Smooth muscle cell (in vitro differentiated cells): Measurements from ENCODE around the gene SSR1. TPM values are rescaled to one million over a fixed set of nuclear protein-coding genes. Genes with fewer than 3 reads are reported as not detected.
"Not testable (repeated sequence)": the region's sequence is repeated elsewhere in the genome, so short reads cannot be mapped to it uniquely, and the experiment has no call there.

ENCODE experiments used
- DNase-seq: peaks from one replicate; lab custom pipeline; 2025; ENCODE audit not compliant: unreplicated experiment; lab: John Stamatoyannopoulos, UW
- H2AFZ ChIP-seq: fragments of 200-600 bp; sonication (generic); 2 replicates; pipeline ENCODE4 v1.6.0; 2016; ENCODE audit warnings: antibody characterized with exemption, low read depth, mild to moderate bottlenecking
- H3F3A ChIP-seq: fragments of 200-600 bp; sonication (generic); 2 replicates; pipeline ENCODE4 v1.6.0; 2017; ENCODE audit warnings: antibody characterized with exemption, low read depth
- H3K27ac ChIP-seq: fragments of 200-600 bp; sonication (generic); 2 replicates; pipeline ENCODE4 v1.5.1; 2016; ENCODE audit warnings: low read depth, mild to moderate bottlenecking
- H3K27me3 ChIP-seq: fragments of 200-600 bp; sonication (generic); 2 replicates; pipeline ENCODE4 v1.6.1; 2016; ENCODE audit warnings: low read depth, mild to moderate bottlenecking
- H3K36me3 ChIP-seq: fragments of 200-600 bp; sonication (generic); 2 replicates; pipeline ENCODE4 v1.5.1; 2016; ENCODE audit warnings: low read depth
- H3K4me1 ChIP-seq: fragments of 200-600 bp; sonication (generic); 2 replicates; pipeline ENCODE4 v1.5.1; 2016; ENCODE audit warnings: low read depth
- H3K4me2 ChIP-seq: fragments of 200-600 bp; sonication (generic); 2 replicates; pipeline ENCODE4 v1.6.0; 2016; ENCODE audit warnings: mild to moderate bottlenecking
- H3K4me3 ChIP-seq: fragments of 200-600 bp; sonication (generic); 2 replicates; pipeline ENCODE4 v1.5.1; 2016; ENCODE audit warnings: mild to moderate bottlenecking
- H3K79me2 ChIP-seq: fragments of 200-600 bp; sonication (generic); 2 replicates; pipeline ENCODE4 v1.6.0; 2016; ENCODE audit warnings: low read depth, mild to moderate bottlenecking
- H3K9ac ChIP-seq: fragments of 200-600 bp; sonication (generic); 2 replicates; pipeline ENCODE4 v1.6.0; 2016; ENCODE audit warnings: low read depth
- H3K9me3 ChIP-seq: fragments of 200-600 bp; sonication (generic); replicated peaks from 2 replicates; pipeline ENCODE4 v1.5.1; 2016; ENCODE audit warnings: low read depth
- H4K20me1 ChIP-seq: fragments of 200-600 bp; sonication (generic); 2 replicates; pipeline ENCODE4 v1.6.0; 2016; ENCODE audit warnings: low read depth
- WGBS: methylation state at CpG from one replicate; pipeline ENCODE4 v1.1.7; 2016; ENCODE audit warnings: low lambda C conversion rate; 5-methylcytosine and 5-hydroxymethylcytosine counted together
- polyA plus RNA-seq: library from polyadenylated mRNA; unstranded; fragments of >200 nt; fragmentation: Nextera tagmentation; extraction: Ambion mirVana; gene quantifications from 2 replicates; pipeline ENCODE4 v1.2.1, GENCODE V29; 2016
- total RNA-seq: library from RNA; depleted of rRNA; stranded (reverse); fragments of >200 nt; gene quantifications from 2 replicates; pipeline ENCODE4 v1.2.3, GENCODE V29; 2014
- TF ChIP-seq, protein P1 (sequence below): fragments of 200-600 bp; sonication (generic); IDR thresholded peaks from 2 replicates; pipeline ENCODE4 v1.5.1; 2017; ENCODE audit warnings: borderline replicate concordance, mild to moderate bottlenecking, antibody characterized with exemption; ENCODE audit not compliant: insufficient read depth, poor library complexity, severe bottlenecking

SSR1 gene
- total and polyA plus RNA-seq, 2 experiments from 2014 or later, result 304 to 306 TPM

DNA sequence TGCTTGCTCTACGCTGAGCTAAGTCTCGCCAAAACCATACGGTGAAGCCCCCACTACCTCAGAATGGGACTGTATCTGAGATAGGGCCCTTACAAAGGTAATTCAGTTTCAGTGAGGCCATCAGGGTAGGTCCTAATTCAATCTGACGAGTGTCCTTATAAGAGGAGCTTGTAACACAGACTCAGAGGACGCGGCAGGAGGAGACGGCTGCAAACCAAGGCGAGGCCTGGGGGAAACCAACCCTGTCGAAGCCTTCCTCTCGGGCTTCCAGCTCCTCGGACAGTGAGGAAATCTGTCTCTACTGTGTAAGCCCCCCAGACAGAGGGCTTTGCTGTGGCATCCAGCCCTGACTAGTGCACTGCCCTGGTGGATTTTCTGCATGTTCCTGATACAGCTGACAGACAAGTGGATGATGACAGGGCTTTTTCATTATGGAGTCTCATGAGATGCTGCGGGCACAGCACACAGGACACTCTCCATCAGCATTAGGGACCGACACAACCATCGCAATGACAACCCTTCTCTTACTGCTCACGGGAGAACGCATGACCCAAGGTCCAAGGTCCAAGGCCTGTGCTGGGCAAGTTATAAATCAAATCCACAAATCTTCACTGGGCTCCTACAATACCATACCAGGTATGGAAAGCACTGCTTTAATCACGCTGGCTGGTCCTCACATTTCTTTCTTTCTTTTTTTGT is 48.2 kb downstream of the SSR1 start:
- H3K27ac ChIP-seq, result no peak overlapping the region
- WGBS, result 96% methylated on average over 17 of the region's 17 CpGs

DNA sequence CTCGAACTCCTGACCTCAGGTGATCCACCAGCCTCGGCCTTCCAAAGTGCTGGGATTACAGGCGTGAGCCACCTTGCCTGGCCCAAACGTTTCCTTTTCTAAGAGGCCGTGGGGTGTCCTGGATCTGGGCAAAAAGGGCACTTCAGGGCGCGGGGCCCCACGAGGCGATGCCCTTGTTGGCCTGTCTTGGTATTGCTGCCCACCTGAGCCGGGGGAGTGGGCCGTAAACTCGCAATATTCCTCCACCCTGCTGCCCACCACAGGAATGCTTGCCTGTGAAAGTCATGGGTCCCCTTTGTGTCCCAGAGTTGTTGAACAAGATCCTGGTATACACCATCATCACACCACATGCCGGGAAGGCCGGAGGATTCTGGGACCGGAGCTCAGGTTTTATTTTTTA is 49.0 kb downstream of the SSR1 start:
- no peak for DNase-seq

More for the DNA sequence above, 48.2 kb downstream of the SSR1 start:
- Histone ChIP-seq H3K9me3 (no peaks in the 10 kb centered on the region), H3K36me3 (no peaks in the 10 kb centered on the region), H3K4me1 (peaks cover 12% of the 10 kb centered on the region), H3K27me3 (no peaks in the 10 kb centered on the region), H3K9ac (no peak overlapping the region), H3K4me2 (no peak overlapping the region), H3F3A (no peaks in the 10 kb centered on the region), H4K20me1 (no peaks in the 10 kb centered on the region), H2AFZ (no peak overlapping the region), H3K4me3 (no peak overlapping the region), H3K79me2 (no peaks in the 10 kb centered on the region)
- TF ChIP-seq, protein P1, sequence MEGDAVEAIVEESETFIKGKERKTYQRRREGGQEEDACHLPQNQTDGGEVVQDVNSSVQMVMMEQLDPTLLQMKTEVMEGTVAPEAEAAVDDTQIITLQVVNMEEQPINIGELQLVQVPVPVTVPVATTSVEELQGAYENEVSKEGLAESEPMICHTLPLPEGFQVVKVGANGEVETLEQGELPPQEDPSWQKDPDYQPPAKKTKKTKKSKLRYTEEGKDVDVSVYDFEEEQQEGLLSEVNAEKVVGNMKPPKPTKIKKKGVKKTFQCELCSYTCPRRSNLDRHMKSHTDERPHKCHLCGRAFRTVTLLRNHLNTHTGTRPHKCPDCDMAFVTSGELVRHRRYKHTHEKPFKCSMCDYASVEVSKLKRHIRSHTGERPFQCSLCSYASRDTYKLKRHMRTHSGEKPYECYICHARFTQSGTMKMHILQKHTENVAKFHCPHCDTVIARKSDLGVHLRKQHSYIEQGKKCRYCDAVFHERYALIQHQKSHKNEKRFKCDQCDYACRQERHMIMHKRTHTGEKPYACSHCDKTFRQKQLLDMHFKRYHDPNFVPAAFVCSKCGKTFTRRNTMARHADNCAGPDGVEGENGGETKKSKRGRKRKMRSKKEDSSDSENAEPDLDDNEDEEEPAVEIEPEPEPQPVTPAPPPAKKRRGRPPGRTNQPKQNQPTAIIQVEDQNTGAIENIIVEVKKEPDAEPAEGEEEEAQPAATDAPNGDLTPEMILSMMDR, result no peak
- no peak for DNase-seq

DNA sequence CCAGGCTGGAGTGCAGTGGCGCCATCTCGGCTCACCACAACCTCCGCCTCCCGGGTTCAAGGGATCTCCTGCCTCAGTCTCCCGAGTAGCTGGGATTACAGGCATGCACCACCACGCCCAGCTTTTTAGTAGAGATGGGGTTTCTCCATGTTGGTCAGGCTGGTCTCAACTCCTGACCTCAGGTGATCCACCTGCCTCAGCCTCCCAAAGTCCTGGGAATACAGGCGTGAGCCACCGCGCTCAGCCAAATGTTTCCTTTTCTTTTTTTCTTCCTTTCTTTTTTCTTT is 49.5 kb downstream of the SSR1 start:
- peaks cover 12% of the 10 kb centered on the region for H3K4me1 ChIP-seq
- whole genome bisulfite sequencing, result 98% methylated on average over 9 of the region's 9 CpGs
- not testable (repeated sequence) for H3K4me2 ChIP-seq, H3K79me2 ChIP-seq, H3K4me3 ChIP-seq, H3K36me3 ChIP-seq, H3F3A ChIP-seq, H3K9me3 ChIP-seq, H4K20me1 ChIP-seq, H2AFZ ChIP-seq, H3K9ac ChIP-seq, DNase-seq, H3K27me3 ChIP-seq, H3K27ac ChIP-seq

More for the DNA sequence above, 49.0 kb downstream of the SSR1 start:
- H3K27me3 ChIP-seq, result no peaks in the 10 kb centered on the region
- H4K20me1 ChIP-seq, result no peaks in the 10 kb centered on the region
- no peak overlapping the region for H3K9ac ChIP-seq
- H3F3A ChIP-seq, result no peaks in the 10 kb centered on the region
- H3K36me3 ChIP-seq, result no peaks in the 10 kb centered on the region
- no peaks in the 10 kb centered on the region for H3K79me2 ChIP-seq
- TF ChIP-seq, protein P1, result no peak
- no peaks in the 10 kb centered on the region for H3K9me3 ChIP-seq
- H3K27ac ChIP-seq, result no peak overlapping the region
- H3K4me2 ChIP-seq, result no peak overlapping the region
- H3K4me3 ChIP-seq, result no peak overlapping the region
- H2AFZ ChIP-seq, result no peak overlapping the region
- H3K4me1 ChIP-seq, result peaks cover 12% of the 10 kb centered on the region
- WGBS, result 95% methylated on average over 15 of the region's 15 CpGs

DNA sequence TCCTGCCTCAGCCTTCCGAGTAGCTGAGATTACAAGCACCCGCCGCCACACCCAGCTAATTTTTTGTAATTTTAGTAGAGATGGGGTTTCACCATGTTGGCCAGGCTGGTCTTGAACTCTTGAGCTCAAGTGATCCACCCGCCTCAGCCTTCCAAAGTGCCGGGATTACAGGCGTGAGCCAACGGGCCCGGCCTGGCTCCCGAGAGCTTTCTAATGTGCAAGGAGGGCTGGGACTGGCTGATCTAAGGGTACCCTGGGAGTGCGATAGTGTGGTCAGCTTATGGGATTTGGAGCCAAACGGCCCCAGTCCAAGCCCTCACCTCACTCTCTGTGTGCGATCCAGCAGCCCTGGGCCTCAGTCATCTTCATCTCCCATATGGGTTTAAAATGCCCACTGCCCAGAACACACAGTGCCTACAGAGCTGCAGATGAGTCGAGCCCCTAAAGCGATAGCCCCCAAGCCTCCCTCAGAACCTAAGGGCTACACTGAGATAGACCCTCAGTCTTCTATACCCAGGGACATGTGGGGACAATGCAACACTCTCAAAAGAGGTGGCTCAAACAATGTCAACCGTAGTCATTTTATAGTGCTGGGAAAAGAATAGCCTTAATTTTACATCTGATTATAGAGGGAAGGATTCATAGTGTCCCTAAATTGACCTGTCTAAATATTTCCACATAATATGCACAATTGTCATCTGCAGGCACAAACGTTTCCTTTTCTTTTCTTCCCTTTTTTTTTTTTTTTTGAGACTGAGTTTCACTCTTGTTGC is 50.1 kb downstream of the SSR1 start:
- Histone ChIP-seq H3K36me3 (no peaks in the 10 kb centered on the region), H3K79me2 (no peaks in the 10 kb centered on the region), H3K9me3 (no peaks in the 10 kb centered on the region), H3K4me1 (peaks cover 12% of the 10 kb centered on the region), H3K9ac (no peak overlapping the region), H4K20me1 (no peaks in the 10 kb centered on the region), H3K27ac (no peak overlapping the region), H3K4me2 (no peak overlapping the region), H3F3A (no peaks in the 10 kb centered on the region), H3K27me3 (no peaks in the 10 kb centered on the region), H2AFZ (no peak overlapping the region), H3K4me3 (no peak overlapping the region)
- 98% methylated on average over 16 of the region's 16 CpGs for whole genome bisulfite sequencing
- TF ChIP-seq, protein P1, result no peak
- DNase-seq, result no peak
